T-helper 9 cell (primary cell): ENCODE data around the gene KCNG1.
"Not testable (repeated sequence)": the region's sequence is repeated elsewhere in the genome, so short reads cannot be mapped to it uniquely, and the experiment has no call there.

Experiments
- DNase-seq: peaks from one replicate; pipeline ENCODE4 v3.0.0-alpha.2; 2020
- total RNA-seq, 2 donors: gene quantifications; one replicate each; lab custom pipeline; 2026; lab: John Stamatoyannopoulos, UW

Gene KCNG1, protein sequence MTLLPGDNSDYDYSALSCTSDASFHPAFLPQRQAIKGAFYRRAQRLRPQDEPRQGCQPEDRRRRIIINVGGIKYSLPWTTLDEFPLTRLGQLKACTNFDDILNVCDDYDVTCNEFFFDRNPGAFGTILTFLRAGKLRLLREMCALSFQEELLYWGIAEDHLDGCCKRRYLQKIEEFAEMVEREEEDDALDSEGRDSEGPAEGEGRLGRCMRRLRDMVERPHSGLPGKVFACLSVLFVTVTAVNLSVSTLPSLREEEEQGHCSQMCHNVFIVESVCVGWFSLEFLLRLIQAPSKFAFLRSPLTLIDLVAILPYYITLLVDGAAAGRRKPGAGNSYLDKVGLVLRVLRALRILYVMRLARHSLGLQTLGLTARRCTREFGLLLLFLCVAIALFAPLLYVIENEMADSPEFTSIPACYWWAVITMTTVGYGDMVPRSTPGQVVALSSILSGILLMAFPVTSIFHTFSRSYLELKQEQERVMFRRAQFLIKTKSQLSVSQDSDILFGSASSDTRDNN
- total RNA-seq, result 0 to 0.07 reads per million in 2 donors

- DNase-seq, result no peak
These were observed at the start of gene KCNG1 for GRCh38 chr20:51022803-51023616. KCNG1 (minus strand) TSS chr20:51023107; CDS start chr20:51010338, 12,769 bp downstream.

DNA sequence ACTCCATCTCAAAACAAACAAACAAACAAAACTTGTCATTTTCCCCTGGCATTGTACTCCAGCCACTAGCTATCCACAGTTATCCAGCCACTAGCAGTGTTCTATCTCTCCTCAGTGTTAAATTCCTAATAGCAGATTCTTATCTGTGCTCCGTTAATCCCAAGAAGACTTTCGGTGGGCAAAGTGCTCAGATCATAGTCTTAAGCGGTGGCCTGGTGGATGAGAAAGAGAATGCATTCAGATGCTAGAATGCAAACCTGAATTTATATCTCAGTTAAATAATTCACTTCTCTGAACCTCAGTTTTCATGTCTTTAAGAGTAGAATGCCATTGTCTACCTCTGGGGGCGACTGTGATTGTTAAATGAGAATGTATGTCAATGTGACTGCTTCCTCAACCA lies 47.7 kb upstream of the KCNG1 start:
- DNase-seq, result no peak

GRCh38 chr20:51067792-51068191 lies 44.9 kb upstream of the KCNG1 start:
- DNase-seq, result no peak

DNA sequence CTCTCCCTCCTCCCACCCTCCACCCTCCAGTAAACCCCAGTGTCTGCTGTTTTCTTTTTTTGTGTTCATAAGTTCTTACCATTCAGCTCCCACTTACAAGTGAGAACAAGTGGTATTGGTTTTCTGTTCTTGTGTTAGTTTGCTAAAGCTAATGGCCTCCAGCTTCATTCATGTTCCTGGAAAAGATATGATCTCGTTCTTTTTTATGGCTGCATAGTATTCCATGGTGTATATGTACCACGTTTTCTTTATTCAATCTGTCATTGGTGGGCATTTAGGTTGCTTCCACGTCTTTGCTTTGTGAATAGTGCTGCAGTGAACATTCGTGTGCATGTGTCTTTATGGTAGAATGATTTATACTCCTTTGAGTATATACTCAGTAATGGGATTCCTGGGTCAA lies 42.7 kb upstream of the KCNG1 start:
- no peak for DNase-seq

- DNase-seq, result no peak
These were observed 41.2 kb upstream of the KCNG1 start for GRCh38 chr20:51064137-51064536.

- DNase-seq, result no peak
These were observed 39.2 kb upstream of the KCNG1 start for GRCh38 chr20:51062065-51062464.

- DNase-seq, result no peak
These were observed 38.6 kb upstream of the KCNG1 start for GRCh38 chr20:51061418-51062045.

GRCh38 chr20:51060301-51060700 lies 37.4 kb upstream of the KCNG1 start:
- DNase-seq, result no peak

GRCh38 chr20:51059862-51060261 lies 37.0 kb upstream of the KCNG1 start:
- no peak for DNase-seq

- DNase-seq, result no peak
These were observed 35.1 kb upstream of the KCNG1 start for GRCh38 chr20:51058017-51058416.

GRCh38 chr20:51054233-51054632 lies 31.3 kb upstream of the KCNG1 start:
- DNase-seq, result no peak

GRCh38 chr20:51050531-51051075 lies 27.7 kb upstream of the KCNG1 start:
- DNase-seq, result no peak

GRCh38 chr20:51046021-51046985 lies 23.4 kb upstream of the KCNG1 start:
- no peak for DNase-seq

- not testable (repeated sequence) for DNase-seq
These were observed 22.6 kb upstream of the KCNG1 start for GRCh38 chr20:51045492-51045891.

GRCh38 chr20:51044796-51045195 lies 21.9 kb upstream of the KCNG1 start:
- no peak for DNase-seq

DNA sequence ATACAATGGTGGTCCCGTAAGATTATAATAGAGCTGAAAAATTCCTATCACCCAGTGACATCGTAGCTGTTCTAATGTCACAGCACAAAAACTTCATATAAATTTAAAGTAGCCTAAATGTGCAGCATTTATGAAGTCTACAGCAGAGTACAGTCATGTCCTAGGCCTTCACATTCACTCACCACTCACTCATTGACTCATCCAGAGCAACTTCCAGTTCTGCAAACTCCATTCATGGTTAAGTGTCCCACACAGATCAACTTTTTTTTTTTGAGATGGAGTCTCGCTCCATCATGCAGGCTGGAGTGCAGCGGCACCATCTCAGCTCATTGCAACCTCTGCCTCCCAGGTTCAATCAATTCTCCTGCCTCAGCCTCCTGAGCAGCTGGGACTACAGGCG lies 20.9 kb upstream of the KCNG1 start:
- no peak for DNase-seq

GRCh38 chr20:51042657-51043247 lies 19.8 kb upstream of the KCNG1 start:
- DNase-seq, result no peak

DNA sequence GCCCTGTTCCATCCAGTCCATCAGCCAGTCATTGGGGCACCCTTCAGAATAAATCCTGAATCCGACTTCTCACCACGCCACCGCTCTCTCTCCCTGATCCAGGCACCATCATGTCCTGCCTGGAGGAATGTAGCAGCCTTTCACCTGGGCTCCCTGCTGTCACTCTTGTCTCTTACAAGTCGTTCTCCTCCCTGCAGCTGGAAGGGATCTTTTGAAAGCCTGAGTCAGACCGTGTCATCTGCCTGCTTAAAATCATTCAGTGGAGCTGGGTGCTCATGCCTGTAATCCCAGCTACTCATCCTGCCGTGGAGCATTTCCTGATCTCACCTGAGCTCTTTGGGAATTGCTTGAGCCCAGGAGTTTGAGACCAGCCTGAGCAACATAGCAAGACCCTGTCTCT lies 19.2 kb upstream of the KCNG1 start:
- no peak for DNase-seq

DNA sequence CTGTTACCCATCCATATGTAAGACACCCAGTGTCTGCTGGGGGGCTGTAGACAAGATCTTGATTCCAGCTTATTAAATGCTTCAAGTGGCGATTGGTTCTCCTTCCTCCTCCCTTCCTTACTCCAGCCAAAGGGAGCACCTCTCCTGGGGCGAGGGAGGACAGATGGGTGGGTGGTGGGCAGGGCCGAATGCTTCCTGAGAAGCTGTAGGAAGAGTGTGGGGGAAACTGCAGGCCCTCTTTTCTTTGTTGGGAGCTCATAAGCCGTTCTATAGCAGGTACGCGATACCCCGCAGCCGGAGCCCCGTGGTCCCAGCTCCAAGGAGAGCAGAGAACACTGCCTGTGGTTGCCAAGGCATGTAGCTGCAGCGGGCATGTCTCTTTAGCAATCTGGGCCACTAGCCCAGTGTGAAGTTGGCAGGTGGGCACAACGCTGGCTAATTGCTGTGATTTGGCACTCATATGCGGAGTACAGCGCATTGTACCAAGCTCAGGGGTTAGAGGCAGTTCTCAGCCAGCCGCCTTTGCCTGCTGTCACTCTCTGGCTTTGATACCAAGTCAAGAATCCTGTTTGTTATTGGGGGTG lies 14.7 kb upstream of the KCNG1 start:
- DNase-seq, result no peak

- no peak for DNase-seq
These were observed 14.1 kb upstream of the KCNG1 start for GRCh38 chr20:51036827-51037531.
